Left renal cortex interstitium (tissue), 4 donors: ENCODE measurements around the gene EHD3. TPM values are rescaled to one million over a fixed set of nuclear protein-coding genes. Genes with fewer than 3 reads are reported as not detected.

ENCODE experiments used
- DNase-seq, 4 donors: peaks; one replicate each; pipeline ENCODE4 v3.0.0-alpha.2; 2013; ENCODE audit warnings: low read depth in 4 of 4, low spot score in 2 of 4, missing footprints in 1 of 4
- polyA plus RNA-seq, 4 donors: library from polyadenylated mRNA; unstranded; fragments of 120-200 nt; gene quantifications; one replicate each; pipeline ENCODE4 v1.2.1, GENCODE V29; 2013; ENCODE audit not compliant: insufficient read length in 4 of 4

EHD3 gene
- polyA plus RNA-seq, 4 donors, result 21.0 to 37.0 (median 27.6) TPM

DNA sequence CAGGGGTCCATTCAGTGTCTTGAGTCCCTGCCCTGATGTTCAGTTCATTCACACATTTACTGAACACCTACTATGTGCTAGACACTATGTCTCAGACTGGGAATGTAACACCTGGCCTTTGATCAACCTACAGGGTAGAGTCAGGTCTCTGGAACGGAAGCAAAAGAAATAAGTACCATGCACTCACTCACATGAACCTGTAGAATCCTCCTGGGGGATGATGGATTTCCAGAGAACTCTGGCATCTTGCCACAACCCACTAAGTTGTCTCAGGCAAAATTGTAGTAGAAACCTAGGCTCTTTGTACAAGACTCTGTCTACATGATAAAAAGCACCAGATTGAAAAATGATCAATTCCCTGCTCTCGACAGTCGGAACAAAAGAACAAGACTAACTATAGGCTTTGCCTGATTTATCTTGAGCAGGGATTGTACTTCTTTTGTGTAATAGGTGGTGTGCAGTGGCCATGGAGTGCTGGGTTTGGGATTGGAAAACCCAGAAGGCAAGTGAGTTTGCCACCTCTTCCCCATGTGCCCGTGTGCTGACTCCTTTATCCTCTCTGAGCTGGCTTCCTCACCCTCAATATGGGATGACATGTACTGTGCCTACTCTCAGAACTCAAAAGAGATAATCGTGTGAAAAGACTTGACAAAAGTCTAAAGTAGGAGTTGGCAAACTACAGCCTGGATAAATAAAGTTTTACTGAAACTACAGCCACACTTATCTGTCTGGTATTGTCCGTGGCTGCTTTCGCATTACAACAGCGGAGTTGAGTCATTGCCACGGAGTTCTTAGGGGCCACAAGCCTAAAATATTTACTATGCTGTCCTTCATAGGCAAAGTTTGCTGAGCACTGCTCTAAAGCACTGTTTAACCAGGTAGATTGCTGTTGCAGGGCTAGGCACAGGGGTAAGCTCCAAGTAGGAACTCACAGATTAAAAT, 21.0 kb upstream of the EHD3 start:
- DNase-seq, result no peak

DNA sequence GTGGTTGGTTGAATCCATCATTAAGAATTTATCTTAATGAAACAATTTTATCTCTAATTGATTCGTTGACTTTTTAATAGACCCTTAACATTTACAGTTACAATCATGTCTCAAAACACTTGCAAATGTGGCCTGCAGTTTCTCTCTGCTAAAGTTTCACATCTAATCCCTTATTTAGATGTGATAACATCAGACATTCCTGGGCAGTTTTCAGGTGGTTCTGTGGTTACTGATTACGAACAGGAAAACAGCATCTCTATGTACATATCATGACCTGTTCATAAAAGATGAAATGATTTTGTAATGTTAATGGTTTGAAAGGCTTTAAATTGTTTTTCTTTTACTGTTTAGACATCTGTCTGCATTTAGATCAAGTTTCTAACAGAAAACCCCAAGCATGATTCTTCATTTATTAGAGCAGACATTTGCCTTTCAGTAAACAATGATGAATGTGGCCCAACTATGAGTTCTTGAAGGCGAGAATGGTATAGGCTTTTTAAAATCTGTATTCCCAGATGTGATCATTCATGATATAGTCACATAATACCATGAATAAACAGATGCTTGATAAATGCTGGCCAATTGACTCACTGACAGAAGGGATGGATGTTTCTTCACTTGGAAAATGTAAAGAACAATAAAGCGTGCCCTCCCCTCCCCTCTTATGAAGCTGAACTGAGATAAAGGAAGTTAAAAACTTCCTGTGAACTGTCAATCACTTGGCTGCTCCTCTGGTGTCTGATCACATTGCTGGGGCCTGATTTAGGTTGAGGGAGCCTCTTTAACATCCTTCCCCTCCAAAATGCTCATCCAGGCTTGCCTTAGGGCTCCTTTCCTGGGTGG, 20.1 kb upstream of the EHD3 start:
- no peak for DNase-seq

DNA sequence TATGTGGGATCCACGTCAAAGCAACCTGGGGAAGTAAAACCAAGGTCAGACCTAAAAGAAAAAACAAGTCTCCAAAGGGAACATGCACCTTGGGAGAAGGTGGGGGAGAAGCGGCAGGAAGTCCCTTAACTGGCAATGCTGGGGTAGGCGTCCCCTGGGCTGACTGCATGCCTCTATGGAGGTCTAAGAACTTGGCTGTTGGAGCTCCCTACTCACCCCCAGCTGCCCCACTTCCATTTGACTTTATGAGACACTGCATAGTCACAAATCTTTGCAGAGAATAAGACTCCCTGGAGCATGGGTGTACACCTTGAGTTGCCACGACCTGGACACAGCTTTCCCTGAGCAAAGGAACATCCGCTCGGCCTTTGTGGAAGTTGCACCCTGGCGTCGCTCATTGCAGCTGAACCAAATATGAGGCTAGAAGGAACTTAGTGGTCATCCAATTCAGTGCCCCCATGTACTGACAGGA, 19.5 kb upstream of the EHD3 start:
- no peak for DNase-seq

DNA sequence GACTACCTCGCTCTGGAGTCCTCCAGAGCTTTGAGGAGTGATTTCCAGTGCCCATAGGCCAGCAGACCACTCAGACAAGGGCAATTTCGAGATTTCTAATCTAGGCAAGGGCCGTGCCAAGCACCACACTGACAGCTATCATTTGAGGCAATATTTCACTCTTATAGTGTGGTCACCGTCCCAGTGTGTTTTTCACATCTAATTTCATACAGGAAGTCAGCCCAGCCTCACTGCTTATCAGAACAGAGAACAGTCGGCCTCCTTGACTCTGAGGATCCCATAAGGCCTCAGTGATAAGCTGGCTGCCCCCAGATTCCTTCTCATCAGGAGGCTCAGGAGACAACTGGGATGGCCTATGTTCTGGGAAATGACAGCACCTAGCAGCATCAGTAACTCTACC, 17.2 kb upstream of the EHD3 start:
- no peak for DNase-seq

DNA sequence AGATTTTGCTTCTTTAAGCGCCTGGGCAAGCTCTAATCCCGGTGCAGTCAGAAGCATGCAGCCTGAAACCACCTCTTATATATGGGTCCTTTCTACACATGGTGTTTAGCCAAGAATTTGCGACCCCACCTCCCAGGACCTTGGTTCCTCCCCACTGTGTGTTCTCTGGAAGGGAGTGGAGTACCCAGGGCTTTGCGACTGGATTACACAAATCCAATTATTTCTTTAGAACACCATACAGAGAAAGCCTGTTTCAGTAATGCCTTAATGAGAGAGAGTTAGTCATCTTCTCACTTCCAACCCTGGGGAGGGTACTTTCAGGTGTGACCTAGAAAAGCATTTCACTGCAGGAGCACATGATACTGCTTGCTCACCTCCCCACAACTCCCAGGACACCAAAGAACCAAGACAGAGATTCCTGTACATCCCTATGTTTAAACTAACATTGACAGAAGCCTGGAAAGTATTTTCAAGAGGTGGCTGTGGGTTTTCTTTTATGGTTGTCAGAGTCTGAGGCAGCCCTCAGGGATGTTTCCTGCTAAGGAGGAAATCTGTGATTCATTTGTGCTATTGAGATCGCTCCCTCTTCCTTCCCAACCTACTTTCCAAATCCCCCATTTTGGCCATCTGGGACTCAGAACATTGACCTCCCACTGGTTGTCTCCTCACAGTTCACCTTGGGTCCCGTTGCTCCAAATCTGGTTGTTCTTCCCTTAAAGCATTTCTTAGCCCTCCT, 16.3 kb upstream of the EHD3 start, which contains the start of gene CAPN14:
TSS of gene CAPN14 (minus strand) at position 51 of the 736 bp plus-strand sequence. CDS start 12,068 bp downstream, outside the sequence.
- DNase-seq, result no peak

DNA sequence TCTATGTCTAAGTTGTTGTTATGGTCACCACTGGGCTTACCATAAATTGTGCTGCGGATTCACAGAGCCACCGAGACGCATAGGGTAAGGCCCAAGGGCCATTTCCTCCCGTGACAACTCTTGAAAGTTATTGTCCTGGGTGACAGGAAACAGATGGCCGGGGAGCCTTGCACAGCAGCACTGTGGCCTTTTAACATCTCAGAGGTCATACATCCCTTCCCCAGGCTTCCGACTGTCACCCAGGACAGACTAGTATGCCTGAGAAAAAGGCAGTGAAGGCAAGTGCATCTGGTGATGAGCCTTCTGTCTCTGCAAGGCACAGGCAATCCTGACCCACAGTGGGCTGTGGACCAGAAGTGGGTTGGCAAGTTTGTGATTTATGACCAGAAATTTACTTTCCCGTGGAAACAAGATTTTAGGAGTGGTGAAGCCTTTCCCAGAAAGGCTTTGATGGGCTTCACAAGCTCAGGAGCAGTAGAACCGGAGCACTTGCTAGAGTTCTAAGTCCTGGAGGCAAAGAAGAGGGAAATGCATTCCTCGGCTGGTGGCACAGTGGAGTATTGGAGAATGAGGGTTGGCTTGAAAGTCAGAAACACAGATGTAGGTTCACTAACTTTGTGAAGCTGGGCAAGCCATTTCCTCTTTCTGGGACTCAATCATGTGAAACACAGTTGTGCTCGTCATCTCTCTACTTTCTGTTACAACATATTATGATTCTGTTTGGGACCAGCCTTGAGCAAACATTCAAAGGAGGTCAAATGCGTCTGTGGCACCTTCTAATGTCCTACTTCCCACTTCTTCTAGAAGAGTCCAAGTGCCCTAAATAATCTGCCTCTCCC, 14.6 kb upstream of the EHD3 start:
- no peak for DNase-seq

DNA sequence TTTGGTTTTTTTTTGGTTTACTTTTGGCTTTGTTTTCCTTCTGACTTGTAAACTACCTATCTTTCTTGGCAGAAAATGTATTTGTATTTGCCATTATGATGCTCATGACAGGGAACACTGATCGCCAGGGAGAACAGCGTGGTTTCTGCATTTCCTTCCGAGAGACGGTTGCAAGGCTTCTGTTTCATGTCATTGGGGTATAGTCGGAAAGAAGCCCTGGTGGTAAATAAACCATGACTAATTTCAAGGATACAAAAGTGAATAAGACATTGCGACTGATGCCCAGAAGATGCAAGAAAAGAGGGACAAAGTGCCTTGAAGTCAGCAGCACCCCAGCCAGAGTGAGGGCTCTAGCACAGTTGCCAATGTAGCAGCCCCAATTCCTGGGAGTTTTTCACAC, 12.4 kb upstream of the EHD3 start:
- DNase-seq, result no peak

DNA sequence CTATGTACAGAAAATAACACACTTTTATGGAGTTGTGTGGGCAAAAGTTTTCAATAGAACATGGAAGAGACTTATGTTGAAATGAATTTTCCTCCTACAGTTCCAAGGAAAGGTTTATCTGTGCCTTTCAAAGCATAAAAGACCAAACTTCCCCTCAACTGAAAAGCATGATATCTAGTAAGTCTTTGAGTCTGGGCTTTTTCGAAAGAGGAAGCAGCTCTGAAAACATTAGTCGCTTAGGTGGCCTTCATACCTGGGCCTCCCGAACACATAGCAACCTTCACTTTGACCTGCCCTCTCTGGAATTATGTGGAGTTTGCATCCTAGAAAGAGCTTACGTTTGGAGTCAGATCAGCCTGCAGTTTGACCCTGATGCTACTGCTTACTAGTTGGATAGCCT, 11.9 kb upstream of the EHD3 start:
- DNase-seq, result no peak

DNA sequence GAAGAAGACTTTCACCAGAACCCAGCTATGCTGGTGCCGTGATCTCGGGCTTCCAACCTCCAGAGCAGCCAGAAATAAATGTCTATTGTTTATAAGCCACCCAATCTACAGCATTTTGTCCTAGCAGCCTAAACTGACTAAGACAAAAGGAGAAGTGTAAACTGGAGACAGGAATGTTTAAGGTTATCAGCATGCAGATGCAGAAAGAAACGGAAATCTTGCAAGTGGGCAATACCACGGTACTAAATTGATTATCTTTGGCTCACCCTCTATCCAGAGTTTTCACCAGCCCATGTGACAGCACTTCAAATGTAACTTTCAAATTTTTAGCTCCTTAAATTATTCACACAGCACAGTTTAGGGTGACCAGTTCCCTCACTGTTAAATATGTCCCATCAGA, 10.9 kb upstream of the EHD3 start:
- no peak for DNase-seq

DNA sequence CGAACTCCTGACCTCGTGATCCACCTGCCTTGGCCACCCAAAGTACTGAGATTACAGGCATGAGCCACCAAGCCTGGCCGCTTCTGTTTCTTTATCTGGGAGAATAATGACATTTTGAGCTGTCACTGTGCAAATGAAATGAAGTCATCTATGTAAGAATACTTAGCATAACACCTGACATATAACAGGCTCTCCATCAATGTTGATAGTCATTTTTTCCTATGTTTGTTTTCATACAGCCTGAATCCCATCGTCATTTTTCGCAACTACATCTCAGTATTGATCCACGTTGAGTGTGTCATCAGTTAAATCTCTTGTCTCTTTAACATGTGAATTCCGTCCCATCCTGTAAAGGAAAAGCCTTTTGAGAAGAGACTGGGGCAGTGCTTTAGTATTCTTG, 10.2 kb upstream of the EHD3 start:
- DNase-seq, result no peak

DNA sequence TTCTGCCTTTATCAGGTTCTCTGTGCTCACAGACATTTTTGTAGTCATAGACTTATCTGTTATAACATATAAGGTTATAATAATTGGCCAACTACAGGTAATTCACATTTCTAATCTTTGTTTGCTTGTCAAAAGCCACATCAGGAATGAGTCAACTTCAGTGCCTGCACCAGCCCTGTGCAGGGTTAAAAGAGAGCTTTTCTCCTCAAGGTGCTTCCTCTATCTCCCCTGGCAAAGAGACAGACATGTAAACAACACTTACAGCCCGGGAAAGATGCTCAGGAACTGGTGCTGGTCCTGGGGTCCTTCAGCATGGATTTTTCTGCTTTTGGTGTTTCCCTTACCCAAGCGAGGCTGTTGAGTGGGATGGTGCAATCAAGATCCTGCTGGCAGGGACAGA, 7.7 kb upstream of the EHD3 start:
- no peak for DNase-seq

DNA sequence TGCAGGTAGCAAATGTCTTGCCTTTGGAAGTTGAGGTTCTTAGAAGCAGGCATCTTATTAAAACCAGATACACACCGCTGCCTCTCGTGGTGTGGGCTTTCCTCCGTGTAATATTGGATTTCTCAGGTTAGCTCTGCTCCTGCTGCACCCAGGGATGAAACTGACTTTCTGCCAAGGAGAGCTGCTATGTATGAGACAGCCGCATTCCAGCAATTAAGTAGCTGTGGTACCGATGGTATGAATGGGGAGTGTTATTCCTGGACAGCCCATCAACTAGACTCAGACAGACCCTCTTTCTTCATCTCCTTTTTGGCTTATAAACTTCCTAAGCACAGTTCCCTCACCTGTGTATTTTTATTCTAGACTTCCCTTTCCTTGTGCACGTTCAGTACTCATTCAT, 6.8 kb upstream of the EHD3 start:
- DNase-seq, result no peak

DNA sequence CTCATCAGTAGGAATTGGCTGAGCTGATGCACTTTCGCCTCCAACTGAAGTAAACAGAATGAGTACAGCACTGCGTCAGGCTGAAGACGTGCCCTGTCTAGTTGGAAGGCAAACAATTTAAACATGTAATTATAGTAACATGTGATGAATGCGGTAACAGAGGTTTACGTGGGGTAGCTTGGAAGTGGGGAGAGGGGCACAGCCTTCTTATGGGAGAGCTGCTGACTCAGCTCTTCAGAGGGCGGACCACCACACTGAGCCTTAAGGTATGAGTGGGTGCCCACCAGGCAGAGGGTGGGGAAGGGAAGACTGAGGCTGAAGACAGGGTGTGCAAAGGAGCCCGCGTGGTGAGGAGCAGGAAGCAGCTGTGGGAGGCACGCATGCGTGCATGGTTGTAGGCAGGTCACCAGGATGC, 6.2 kb upstream of the EHD3 start:
- no peak for DNase-seq

DNA sequence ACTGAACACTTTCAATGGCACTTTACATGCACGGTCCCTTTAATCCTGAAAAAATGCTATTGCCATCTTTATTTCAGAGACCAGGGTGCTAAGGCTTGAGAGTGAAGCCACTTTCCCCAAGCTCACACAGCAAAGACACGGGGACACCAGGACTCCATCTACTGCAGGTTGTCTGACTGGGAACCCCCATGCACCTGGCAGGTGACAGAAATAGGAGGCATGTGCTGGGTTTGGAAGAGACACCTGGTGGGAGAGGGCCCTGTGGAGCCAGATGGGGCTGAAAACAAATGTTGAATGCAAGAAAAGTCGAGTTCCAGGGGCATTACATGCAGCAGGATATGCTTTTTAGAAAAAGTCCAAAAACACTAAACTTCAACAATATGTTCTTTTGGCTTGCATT, 5.2 kb upstream of the EHD3 start:
- DNase-seq, result no peak

DNA sequence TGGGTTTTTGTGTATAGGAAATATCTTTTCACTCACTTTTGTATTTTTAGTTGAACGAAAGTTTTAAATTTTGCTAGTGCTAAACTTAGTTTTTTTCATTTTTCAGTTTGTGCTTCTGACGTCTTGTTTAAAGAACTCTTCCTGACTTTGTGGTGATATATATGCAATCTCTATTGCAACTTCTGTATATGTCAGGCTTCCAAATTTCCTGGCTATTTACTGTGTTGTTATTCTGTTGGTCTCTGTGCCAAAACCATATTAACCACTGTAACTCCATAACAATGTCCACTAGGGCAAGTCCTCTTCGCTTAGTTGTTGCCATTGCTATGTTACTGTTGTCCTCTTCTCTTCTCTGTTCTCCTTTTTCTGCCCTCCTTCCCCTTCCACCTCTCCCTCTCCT, 3.2 kb upstream of the EHD3 start:
- no peak for DNase-seq

DNA sequence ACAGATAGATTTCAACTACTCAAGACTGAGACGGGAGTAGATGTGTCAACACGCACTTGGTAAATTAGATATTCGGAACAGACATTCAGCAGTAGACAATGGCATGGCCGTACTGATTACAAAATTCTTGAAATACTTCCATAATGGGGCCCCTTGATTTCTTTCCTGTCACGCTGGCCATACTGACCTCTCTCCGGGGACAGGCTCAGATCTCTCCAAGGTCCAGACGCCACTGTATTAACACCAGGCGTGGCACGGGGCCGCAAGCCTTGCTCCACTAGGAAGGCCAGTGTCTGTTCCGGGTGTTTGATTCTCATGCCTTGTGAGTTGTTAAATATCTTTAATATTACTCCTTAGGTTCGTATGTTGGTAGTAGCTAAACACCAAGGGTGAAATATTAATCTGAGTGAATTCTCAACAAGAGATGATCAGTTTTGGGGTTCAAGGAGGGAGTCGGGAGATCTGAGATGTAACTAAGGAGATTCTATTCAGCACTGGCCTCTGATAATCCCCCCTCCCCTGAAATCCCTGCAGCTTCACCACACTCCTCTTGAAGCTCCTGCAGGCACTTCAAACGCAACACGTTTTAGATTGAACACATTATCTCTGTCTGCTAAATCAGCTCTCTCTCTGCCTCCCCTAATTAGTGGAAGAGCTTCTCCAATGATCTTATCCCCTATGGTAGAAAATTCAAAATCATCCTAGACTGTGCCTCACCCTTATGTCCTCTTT, 2.2 kb upstream of the EHD3 start:
- DNase-seq, result no peak

DNA sequence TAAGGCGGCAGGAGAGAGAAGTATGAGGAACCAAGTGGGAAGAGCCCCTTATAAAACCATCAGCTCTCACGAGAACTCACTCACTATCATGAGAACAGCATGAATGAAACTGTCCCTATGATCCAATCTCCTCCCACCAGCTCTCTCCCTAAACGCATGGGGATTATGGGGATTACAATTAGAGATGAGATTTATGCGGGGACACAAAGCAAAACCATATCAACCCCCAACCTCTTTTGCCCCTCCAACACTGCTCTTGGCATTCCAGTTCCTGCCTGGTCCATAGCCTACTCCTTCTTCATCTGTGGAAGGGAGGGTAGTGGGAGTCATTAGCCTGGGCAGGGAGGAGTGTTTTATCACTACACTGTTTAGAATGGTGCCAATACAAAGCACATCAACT, 1.4 kb upstream of the EHD3 start:
- DNase-seq, result no peak

DNA sequence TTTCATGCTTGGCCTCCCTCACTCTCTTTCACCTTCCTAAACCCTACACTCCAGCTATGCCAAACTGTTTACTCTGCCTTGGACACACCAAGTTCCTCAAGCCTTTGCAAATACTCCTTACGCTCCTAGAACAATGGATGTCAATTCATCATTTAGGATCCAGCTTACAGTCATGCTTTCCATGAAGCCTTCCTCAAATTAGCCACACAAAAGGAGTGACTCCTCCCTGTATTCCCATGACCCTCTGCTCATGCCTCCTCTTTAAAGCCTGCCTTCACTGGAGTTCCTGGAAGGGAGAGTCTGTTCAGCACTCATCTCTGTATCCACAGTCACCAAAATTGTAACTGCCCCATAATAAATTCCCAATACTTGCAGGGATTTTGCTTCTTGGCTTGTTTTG, 721 bp upstream of the EHD3 start:
- DNase-seq, result no peak
